Glomerular visceral epithelial cell (primary cell): ENCODE data around the gene NR5A1.
A peak's percentile ranks its signal among the peaks of the same experiment; 100 is the strongest.

Experiments used
- DNase-seq: peaks from one replicate; pipeline ENCODE4 v3.0.0-alpha.2; 2016; ENCODE audit errors: extremely low spot score

NR5A1 gene

DNA sequence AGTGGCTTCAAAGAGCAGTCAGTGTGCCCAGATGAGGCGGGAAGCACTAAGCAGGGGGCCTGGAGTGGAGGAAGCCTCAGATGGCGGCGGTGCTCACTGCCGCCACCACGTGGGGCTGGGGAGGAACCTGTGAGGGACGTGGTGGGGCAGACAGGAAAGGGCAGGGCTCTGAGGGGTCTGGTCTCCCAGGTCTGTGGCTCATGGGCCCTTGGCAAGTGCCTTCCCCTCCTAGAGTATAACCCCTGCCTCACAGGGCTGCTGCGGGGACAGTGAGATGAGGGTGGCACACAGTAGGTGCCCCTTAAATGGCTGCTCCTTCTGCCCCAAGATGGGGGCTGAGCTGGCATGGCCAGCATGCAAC is 26.6 kb downstream of the NR5A1 start:
- DNase-seq = peak; percentile 32

DNA sequence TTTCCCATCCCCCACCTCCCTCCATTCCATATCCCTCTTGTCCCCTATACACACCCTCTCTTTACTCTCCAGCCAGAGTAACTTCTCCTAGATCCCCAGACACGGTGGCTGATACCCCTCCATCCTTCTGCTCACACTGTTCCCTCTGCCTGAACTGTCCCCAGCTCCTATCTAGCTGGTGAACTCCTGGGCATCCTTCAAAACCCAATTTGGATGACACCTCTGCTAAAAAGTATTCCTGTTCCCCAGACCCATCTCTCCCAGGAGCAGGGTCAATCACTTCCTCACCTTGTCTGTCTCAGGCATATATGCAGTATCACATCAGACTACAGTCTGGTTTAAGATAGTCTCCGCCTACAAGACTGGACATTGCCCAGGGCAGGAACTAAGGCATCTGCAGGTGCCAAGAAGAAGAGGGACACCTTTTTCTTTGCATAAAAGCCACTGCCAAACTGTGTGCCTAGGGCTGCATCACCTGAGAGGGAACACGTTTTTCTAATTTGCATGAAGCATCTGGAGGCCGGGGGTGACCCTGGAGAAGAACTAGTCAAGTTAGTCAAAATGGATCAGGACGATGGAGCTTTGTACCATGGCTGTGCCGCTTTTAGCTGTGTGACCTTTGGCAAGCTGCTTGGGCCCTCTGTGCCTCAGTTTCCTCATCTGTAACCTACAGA is 27.1 kb downstream of the NR5A1 start:
- no peak for DNase-seq

DNA sequence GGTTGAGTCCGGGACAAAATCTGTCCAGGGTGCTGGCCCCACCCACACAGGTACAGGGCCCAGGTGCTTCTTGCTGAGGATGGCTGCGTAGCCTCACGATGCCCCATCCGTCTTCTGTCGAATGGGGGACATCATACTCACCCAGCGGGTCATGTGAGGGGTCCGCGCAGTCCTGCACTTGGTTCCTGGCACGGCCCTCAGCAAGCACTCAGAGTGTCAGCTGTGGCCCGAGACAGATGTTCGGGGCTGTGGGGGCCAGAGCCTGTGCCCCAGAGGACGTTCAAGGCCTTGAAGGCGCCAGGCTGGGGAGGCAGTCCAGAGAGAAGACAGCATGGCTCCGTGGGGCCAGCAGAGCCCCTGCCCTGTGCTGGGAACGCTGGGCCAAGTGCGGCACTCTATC is 27.8 kb downstream of the NR5A1 start:
- no peak for DNase-seq

DNA sequence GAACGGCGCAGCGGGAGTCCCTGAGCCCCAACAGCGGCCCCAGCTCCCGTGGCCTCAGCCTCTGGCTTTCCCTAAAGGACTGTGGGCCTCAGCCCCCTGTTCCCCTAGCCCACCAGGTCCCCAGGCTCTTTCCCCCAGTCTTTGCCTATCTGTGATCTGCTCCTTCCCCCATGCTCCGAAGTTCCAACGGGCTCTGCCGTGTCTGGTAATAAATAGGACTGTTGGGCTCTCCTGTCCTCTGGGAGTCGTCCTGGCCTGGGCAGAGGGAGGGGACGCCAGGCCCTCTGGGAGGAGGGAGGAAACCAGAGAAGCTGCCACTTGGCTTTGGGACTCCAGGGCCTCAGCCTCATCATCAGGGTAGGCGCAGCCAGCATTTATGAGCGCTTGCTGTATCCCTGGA is 28.8 kb downstream of the NR5A1 start:
- no peak for DNase-seq

DNA sequence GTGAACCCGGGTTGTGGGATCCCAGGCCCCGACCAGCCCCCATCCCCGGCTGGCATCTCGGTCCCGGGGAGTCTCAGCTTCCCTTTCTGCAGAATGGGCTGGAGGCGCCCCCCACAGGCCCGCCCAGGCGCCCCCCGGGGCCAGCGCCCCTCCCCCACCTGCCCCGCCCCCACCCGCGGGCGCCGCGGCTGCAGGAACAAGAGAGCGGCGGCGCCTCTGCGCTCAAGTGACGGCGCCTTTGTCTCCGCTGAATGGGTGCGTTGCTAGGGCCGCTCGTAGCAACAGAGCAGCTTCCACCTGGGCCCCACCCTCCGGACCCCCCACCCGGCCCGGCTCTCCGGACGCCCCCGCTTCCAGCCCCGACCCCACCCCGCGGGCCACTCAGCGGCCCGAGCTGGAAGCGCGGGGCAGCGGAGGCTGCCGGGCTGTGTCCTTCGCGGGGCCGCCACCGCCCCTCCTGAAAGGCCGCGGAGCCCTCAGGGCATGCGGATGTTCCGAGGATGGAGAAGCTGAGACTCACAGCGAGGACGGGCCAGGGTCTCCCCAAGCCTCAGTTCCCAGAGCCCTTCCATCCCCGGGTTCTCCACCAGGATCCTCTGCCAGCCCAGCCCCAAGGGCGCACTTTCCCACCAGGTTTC is 29.4 kb downstream of the NR5A1 start:
- no peak for DNase-seq

DNA sequence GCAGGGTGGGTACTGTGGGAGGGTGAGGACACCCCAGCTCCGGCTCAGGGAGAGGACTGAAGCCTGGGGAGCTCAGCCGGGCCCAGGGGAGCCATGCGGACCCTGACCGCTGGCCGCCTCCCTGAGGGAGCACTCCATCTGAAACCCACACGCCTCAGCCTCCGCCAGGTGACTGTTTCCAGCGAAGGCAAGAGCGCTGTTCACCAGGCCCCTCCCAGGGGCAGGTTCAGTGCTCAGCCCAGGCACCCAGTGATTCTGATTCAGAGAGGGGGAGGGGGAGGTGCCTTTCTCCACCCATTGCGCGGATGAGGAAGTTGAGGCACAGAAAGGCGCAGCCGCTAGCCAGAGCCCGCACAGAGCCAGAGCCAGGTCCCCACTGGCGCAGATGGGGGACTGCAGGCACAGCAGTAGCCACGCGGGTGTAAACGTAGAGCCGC is 30.0 kb downstream of the NR5A1 start:
- DNase-seq = no peak

DNA sequence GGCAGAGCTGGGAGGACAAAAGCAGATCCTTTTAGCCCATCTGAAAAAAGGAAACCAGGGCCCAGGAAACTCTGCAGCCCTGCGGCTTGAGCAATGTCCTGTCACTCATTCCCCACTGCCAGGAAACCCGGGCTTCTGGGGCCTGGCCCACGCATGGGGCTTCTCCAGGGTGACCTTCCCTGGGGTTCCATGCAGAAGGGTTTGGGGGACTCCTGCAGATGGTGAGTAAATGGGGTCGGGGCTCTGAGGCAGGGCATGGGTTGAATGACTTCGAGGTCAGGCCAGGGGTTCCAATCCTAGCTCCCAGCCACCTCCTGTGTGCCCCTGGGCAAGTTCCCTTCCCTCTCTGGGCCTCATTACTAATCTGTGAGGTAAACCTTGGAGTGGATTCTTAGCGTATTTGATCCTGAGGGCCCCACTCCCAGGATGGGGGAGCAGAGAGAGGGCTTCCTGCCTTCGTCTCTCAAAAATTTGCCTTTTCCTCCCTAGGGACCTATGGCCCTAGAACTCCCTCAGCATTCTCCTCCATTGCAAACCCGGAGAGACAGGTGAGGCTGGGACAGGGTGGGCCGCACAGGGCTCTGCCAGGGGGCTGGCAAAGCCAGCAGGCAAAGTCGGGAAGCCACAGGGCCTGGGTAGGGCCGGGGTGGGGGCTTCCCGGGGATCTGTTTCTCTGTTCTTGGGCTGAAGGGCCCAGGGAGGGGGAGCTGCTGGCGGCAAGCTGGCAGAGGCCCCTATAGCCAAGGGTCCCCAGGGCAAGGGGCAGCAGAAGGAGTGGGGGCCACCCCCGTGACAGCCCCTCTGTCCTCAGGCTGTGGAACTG is 31.1 kb downstream of the NR5A1 start:
- DNase-seq = no peak

DNA sequence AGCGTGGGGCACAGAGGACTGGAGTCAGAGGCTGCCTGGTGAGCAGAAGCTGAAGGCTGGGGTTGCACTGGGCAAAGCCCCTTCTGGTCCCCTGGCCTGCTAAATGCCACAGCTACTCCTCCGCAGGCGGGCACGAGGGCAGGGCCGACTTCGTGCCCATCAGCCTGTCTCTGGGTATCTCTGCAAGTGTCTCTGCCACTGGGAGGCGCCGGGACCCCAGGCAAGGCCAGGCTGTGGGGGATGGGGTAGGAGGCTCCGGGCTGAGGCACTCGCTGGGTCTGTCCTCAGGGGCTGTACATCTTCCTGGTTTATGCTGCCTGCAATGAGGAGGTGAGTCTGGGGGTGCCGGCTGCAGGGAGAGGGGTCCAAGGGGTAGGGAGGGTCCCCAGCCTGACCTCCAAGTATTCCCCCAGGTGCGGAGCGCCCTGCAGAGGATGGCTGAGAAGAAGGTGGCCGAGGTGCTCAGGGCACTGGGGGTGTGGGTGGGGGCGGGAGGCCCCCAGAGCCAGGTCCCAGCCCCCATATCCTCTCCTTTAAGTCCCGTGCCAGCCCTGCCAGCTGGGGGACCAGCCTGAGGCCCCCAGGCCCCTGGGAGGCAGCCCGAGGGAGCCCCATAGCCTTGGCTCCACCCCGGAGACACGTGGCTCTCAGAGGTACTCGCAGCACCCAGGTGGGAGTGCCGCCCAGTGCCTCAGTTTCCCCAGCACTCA is 31.9 kb downstream of the NR5A1 start:
- no peak for DNase-seq

DNA sequence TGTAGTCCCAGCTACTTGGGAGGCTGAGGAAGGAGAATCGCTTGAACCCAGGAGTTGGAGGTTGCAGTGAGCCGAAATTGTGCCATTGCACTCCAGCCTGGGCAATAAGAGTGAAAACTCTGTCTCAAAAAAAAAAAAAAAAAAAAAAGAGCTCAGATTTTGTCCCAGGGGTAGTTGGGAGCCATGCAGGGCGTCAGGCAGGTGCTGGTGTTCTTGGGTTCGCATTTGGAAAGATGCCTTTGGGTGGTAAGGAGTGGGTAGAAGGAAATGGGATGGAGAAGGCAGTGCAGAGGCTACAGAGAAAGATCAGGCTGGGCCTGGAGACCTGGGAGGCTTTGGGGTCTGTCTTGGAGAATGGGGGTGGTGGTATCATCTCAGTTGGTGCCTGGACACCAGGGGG is 33.0 kb downstream of the NR5A1 start:
- DNase-seq = no peak

DNA sequence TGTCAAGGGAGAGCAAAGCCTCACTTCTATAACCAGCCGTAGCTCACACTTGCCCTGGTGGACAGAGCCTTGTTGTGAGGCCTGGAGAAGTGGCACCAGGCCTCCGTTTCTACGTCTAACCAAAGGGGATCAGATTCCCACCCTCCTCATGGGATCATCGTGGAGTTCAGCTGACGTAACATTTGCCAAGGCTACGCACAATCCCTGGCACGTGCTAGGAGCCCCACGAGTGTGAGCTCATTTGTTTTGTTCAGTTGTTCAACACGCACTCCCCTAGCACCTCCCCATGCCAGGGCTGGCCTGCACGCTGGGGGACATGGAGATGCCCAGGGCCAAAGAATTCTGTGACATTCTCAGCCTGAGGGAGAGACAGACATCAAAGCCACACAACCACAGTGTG is 33.9 kb downstream of the NR5A1 start:
- DNase-seq = no peak

DNA sequence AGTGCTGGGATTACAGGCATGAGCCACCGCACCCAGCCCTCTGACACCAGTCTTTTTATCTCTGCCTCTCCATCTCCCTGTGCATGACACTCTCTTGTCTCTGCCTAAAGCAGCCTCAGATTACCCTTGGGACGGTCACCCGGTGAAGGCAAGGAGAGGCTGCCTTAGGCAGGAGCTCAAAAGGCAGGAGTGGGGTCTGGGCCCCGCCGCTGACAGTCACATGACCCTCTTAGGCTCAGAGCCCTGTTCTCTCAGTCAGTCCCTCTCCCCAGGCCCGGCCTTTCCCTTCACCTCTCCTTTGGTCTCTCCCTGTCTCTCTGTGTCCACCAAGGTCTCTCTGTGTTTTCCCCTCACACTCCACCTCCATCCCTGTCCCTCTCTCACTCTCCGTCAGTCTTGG is 34.4 kb downstream of the NR5A1 start:
- DNase-seq = no peak

DNA sequence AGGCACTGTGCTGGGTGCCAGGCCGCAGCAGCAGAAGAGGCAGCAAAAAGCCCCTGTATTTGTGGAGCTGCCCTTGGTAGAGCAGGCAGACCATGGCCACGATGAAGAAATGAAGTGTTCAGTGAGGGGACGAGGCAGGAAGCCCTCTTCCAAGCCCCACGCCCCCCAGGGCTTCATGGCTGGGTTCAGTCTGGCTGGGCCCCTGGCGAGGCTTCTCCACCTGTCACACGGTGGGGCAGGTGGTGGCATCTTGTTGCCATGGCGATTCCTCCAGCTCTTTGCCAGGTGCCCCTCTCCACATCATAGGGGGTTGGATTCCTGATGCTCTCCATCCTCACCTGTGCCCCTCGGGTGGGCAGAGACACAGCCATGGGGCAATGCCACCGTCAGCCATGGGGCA is 35.4 kb downstream of the NR5A1 start:
- no peak for DNase-seq

DNA sequence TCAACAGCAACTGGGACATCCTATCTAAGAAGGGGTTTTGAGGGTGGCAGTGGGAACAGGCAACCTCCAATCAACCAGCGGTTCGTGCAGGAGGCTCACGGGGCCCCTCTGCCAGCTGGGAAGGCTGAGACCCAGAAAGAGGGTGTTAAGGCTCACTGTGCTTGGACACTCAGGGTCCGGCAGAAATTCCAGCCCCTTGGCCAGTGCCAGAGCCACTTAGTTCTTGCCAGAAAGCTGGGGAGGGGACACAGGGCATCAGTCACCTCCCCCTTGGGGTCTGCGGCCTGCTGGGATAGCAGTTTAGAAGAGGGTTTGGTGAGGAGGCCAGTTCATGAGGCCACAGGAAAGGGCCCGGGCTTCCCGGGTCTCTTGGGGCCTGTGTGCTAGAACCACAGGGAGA is 36.5 kb downstream of the NR5A1 start:
- no peak for DNase-seq

DNA sequence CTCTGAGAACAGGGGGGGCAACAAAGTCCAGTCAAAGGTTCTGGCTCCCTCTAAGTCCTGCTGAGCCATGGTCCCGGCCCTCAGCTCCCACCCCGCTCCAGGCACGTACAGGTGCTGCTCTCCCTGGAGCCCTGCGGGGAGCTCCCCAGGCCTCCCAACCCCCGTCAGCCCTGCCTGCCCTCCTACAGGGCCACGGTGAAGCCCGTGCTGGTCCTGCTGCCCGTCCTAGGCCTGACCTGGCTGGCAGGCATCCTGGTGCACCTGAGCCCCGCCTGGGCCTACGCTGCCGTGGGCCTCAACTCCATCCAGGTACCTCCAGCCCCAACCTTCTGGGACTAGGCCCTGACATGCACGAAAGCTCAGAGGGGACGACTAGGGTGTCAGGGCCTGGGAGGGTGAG is 36.9 kb downstream of the NR5A1 start:
- DNase-seq = no peak

DNA sequence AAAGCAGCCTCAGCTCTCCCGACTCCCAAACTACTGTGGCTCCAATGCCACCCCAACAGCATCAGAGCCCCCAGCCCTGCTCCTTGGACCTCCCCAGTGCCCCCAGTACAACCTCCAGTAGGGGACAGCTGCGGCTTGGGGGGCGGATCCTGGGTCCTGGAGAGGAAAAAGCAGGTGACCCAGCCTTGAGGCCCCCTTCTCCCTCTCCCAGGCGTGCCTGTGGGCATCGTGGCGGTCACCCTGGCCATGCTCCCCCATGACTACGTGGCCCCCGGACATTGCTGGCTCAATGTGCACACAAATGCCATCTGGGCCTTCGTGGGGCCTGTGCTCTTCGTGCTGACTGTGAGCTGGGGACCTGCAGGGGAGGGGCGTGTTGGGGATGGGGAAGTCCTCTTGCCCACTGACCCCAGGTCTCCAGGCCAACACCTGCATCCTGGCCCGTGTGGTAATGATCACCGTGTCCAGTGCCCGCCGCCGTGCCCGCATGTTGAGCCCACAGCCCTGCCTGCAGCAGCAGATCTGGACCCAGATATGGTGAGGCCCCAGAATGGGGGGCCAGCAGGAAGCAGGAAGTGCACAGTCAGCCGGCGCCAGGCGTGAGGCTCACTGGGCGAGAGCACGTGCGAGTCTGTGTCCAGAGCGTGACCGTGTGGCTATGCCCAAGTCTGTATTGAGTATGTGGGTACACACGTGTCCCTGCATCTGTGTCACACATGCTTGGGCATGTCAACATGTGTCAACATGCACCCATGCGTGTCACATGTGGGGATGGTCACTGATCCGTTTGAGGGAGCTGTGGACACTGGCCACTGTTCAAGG is 38.0 kb downstream of the NR5A1 start:
- no peak for DNase-seq

DNA sequence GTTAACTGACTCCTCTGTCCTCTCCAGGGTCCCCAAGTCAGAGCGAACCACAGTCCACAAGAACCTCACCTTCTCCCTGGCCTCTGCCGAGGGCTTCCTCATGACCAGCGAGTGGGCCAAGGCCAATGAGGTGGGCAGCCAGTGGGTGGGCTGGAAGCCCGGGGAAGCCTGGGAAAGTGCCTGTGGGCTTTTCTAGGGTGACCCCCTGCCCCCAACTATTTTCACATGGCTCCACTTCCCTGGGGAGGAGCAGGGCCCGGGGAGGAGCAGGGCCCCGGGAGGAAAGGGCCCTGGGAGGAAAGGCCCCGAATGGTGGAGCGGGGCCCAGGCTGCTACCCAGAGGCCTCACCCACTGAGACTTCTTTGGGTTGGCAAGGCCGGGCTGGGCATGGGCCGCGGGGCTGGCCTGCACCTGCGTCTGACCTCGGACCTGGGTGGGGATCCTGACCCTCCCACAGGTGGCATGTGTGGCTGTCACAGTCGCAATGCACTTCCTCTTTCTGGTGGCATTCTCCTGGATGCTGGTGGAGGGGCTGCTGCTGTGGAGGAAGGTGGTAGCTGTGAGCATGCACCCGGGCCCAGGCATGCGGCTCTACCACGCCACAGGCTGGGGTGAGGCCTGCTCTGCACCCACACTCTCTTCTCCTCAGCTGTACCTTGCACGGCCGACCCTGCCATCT is 39.0 kb downstream of the NR5A1 start:
- no peak for DNase-seq

DNA sequence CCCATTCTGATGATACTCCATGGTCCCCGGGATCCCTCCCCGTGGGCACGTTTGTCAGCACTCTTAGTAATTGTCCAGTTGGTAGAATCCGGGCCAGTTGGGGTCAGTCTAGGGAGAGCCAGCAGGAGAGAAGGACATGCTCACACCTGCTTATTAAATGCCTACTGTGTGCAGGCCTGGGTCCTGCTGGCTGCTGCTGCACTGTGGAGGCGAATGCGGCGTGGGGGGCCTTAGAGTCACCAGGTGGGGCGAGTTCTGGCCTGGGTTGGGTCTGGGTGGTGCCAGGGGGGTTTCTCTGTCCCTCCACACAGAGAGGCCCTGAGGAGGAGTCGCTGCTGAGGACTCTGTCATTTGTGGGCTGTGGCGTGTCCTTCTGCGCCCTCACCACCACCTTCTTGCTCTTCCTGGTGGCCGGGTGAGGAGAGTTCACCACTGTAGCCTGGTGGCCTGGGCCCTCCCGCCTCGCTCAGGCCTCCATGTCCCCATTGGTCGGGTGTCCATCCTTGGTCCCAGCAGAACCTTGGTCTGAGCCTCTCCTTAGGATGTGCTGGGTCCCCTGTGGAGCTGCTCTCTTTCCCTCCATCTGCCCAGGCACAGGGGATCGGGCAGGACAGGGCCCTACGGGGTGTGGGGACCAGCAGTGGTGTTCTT is 39.7 kb downstream of the NR5A1 start:
- no peak for DNase-seq

DNA sequence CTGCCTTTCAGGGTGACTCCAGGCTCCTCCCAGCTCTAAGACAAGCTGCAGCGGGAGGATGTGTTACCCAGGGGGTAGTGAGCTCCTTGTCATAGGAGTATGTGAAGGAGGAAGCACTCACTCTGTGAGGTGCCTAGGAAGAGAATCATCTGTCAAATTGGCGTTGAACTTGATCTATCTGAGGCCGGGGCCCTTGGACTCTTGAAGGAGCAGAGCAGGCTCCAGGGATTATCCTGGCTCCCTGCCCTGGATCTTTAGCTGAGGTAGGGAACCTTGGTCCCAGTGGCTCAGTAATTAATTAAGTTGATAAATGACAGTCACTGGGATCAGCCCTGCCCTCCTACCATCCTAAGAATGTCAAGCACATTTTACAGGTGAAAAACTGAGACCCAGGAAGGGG is 41.5 kb downstream of the NR5A1 start:
- no peak for DNase-seq

DNA sequence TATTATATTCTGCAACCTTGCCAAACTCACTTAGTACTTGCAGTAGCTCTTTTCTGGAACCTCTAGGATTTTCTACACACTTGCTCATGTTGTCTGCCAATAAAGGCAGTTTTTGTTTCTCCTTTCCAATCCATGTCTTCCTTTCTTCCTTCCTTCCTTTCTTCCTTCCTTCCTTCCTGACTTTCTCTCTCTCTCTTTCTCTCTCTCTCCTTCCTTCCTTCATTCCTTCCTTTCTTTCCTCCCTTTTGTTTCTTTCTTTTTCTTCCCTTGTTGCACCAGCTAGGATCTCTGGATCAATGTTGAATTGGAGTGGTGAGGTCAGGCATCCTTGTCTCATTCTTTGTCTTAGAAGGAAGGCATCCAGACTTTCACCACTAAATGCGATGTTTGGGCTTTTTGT is 44.5 kb downstream of the NR5A1 start:
- DNase-seq = no peak

DNA sequence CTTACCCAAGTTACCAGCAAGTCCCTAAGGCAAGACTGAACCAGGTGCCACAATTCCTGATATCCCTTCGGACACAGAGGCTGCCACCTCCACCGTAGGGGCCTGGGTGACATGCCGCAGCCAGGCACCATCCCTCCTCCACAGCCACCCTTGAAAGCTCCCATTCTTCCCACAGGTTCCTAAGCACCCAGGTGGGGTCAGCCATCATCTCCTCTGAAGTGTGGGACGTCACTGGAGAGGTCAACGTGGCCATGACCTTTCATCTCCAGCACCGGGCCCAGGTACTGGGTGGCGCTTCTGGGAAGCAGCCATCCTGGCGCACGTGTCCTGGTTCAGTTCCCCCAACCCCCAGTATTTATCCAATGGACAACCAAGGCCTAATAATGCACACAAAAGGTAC is 48.8 kb downstream of the NR5A1 start:
- no peak for DNase-seq
